Keratinocyte (primary cell): ENCODE data around the gene ZNF554. TPM values are rescaled to one million over a fixed set of nuclear protein-coding genes. Genes with fewer than 3 reads are reported as not detected.

Source experiments
- DNase-seq: peaks from one replicate; pipeline ENCODE4 v3.0.0-alpha.2; 2011; ENCODE audit warnings: low read depth, missing footprints, low spot score
- FAIRE-seq: peaks from 2 replicates; lab custom pipeline; 2011; peaks lifted over from hg19 to GRCh38; lab: Jason Lieb, UNC
- H2AFZ ChIP-seq: 2 replicates; pipeline ENCODE4 v1.6.0; 2012; ENCODE audit warnings: low read length, control low read depth, inconsistent platforms; ENCODE audit not compliant: control insufficient read depth
- H3K27ac ChIP-seq: 2 replicates; pipeline ENCODE4 v1.5.1; 2011; ENCODE audit warnings: low read length; ENCODE audit not compliant: control insufficient read depth, insufficient read depth
- H3K27me3 ChIP-seq: 3 replicates; pipeline ENCODE4 v1.6.0; 2011; ENCODE audit warnings: low read length; ENCODE audit not compliant: control insufficient read depth, insufficient read depth; ENCODE audit errors: extremely low read depth
- H3K36me3 ChIP-seq, 2 experiments: 2 replicates in 1 of 2; 3 replicates in 1 of 2; pipeline ENCODE4 v1.5.1; 2011; ENCODE audit warnings: low read length in 2 of 2, mild to moderate bottlenecking in 1 of 2; ENCODE audit not compliant: control insufficient read depth in 2 of 2, insufficient read depth in 2 of 2; ENCODE audit errors: extremely low read depth in 1 of 2
- H3K4me1 ChIP-seq: 3 replicates; pipeline ENCODE4 v1.5.1; 2011; ENCODE audit warnings: low read length; ENCODE audit not compliant: control insufficient read depth, insufficient read depth; ENCODE audit errors: extremely low read depth
- H3K4me2 ChIP-seq: 3 replicates; pipeline ENCODE4 v1.6.0; 2011; ENCODE audit warnings: low read depth, low read length; ENCODE audit not compliant: control insufficient read depth, insufficient read depth; ENCODE audit errors: extremely low read depth
- H3K4me3 ChIP-seq, 3 experiments: fragments of 200-600 bp in 1 of 3; sonication (generic) in 1 of 3; 2 replicates in 2 of 3; 3 replicates in 1 of 3; pipeline ENCODE4 v1.5.1; 2011 to 2016; ENCODE audit warnings: low read length in 3 of 3, mild to moderate bottlenecking in 3 of 3, control low read depth in 2 of 3, inconsistent platforms in 1 of 3, low read depth in 1 of 3, mixed read lengths in 1 of 3, mixed run types in 1 of 3, moderate library complexity in 1 of 3; ENCODE audit not compliant: control insufficient read depth in 2 of 3, insufficient read depth in 2 of 3; ENCODE audit errors: extremely low read depth in 1 of 3
- H3K79me2 ChIP-seq: 2 replicates; pipeline ENCODE4 v1.6.0; 2012; ENCODE audit warnings: low read length; ENCODE audit not compliant: control insufficient read depth, insufficient read depth
- H3K9ac ChIP-seq: 3 replicates; pipeline ENCODE4 v1.6.0; 2011; ENCODE audit warnings: low read length; ENCODE audit not compliant: control insufficient read depth, insufficient read depth; ENCODE audit errors: extremely low read depth
- H3K9me1 ChIP-seq: 3 replicates; pipeline ENCODE4 v1.6.0; 2011; ENCODE audit warnings: low read length; ENCODE audit not compliant: control insufficient read depth, insufficient read depth; ENCODE audit errors: extremely low read depth
- H3K9me3 ChIP-seq: 2 replicates; pipeline ENCODE4 v1.5.1; 2012; ENCODE audit warnings: low read depth, low read length; ENCODE audit not compliant: control insufficient read depth
- H4K20me1 ChIP-seq: 3 replicates; pipeline ENCODE4 v1.6.0; 2011; ENCODE audit warnings: low read length; ENCODE audit not compliant: control insufficient read depth, insufficient read depth; ENCODE audit errors: extremely low read depth
- EZH2 ChIP-seq: IDR thresholded peaks from one replicate; pipeline ENCODE4 v1.6.1; 2012; ENCODE audit warnings: inconsistent platforms, mild to moderate bottlenecking, low read length, moderate library complexity
- dilution Hi-C: fragments of 300-500 bp; cut with MboI; formaldehyde crosslinking; loops from one replicate; pipeline ENCODE4 v1.7.0; 2020; ENCODE audit warnings: low sequenced_read_pairs; ENCODE audit not compliant: extremely low pct_ligation_motif_present
- polyA plus RNA-seq, 5 experiments: library from polyadenylated mRNA; depleted of rRNA in 3 of 5; stranded (reverse) in 3 of 5; stranded (forward) in 1 of 5; unstranded in 1 of 5; fragments of >200 nt; gene quantifications; 1 replicate in 1 of 5; 2 replicates in 3 of 5; 3 replicates in 1 of 5; pipeline versions ENCODE4 v1.2.1 to v1.2.3, GENCODE V29; 2011 to 2012; ENCODE audit warnings: missing spikeins in 2 of 5, low read depth in 1 of 5, low replicate concordance in 1 of 5
- TF ChIP-seq, protein P1 (sequence below), 3 experiments: IDR thresholded peaks in 1 of 3; conservative IDR thresholded peaks in 1 of 3; optimal IDR thresholded peaks in 1 of 3; 2 replicates in 2 of 3; 3 replicates in 1 of 3; pipeline versions ENCODE3 to v1.5.1; 2011; ENCODE audit warnings: low read length in 3 of 3, mild to moderate bottlenecking in 3 of 3, moderate library complexity in 2 of 3, control low read depth in 1 of 3, inconsistent platforms in 1 of 3; ENCODE audit not compliant: insufficient read depth in 2 of 3; ENCODE audit errors: extremely low read depth in 1 of 3

The ZNF554 gene
- polyA plus RNA-seq, 1 donor (not counting 4 experiments of a cell fraction or from before 2014, with no cell fraction given): 2.7 TPM

- FAIRE-seq (no peak), DNase-seq (no peak)
- Histone ChIP-seq H3K4me2 (no peak overlapping the region), H3K9ac (no peak overlapping the region), H3K79me2 (peaks cover 25% of the 10 kb centered on the region), H3K9me3 (no peaks in the 10 kb centered on the region), H3K9me1 (no peaks in the 10 kb centered on the region), H3K36me3 (peaks cover 29 to 41% of the 10 kb centered on the region in 2 experiments), H3K27me3 (no peaks in the 10 kb centered on the region), H3K27ac (no peak overlapping the region), H3K4me3 (no peak overlapping the region), H2AFZ (no peak overlapping the region), H4K20me1 (no peaks in the 10 kb centered on the region), H3K4me1 (no peaks in the 10 kb centered on the region)
- dilution Hi-C loops: no loop called here
- TF ChIP-seq, protein P1, sequence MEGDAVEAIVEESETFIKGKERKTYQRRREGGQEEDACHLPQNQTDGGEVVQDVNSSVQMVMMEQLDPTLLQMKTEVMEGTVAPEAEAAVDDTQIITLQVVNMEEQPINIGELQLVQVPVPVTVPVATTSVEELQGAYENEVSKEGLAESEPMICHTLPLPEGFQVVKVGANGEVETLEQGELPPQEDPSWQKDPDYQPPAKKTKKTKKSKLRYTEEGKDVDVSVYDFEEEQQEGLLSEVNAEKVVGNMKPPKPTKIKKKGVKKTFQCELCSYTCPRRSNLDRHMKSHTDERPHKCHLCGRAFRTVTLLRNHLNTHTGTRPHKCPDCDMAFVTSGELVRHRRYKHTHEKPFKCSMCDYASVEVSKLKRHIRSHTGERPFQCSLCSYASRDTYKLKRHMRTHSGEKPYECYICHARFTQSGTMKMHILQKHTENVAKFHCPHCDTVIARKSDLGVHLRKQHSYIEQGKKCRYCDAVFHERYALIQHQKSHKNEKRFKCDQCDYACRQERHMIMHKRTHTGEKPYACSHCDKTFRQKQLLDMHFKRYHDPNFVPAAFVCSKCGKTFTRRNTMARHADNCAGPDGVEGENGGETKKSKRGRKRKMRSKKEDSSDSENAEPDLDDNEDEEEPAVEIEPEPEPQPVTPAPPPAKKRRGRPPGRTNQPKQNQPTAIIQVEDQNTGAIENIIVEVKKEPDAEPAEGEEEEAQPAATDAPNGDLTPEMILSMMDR (optimal IDR thresholded peaks at IDR 0.05 in 1 of 3, IDR thresholded peaks at IDR 0.05 in 1 of 3, conservative IDR thresholded peaks at IDR 0.05 in 1 of 3; ENCODE audit: extremely low read depth in 1 of 3, insufficient read depth in 2 of 3, low read length in 3 of 3): no peak
- no peak for TF ChIP-seq EZH2
Observed at GRCh38 chr19:2793577-2793976, 26.1 kb upstream of the ZNF554 start.

DNA sequence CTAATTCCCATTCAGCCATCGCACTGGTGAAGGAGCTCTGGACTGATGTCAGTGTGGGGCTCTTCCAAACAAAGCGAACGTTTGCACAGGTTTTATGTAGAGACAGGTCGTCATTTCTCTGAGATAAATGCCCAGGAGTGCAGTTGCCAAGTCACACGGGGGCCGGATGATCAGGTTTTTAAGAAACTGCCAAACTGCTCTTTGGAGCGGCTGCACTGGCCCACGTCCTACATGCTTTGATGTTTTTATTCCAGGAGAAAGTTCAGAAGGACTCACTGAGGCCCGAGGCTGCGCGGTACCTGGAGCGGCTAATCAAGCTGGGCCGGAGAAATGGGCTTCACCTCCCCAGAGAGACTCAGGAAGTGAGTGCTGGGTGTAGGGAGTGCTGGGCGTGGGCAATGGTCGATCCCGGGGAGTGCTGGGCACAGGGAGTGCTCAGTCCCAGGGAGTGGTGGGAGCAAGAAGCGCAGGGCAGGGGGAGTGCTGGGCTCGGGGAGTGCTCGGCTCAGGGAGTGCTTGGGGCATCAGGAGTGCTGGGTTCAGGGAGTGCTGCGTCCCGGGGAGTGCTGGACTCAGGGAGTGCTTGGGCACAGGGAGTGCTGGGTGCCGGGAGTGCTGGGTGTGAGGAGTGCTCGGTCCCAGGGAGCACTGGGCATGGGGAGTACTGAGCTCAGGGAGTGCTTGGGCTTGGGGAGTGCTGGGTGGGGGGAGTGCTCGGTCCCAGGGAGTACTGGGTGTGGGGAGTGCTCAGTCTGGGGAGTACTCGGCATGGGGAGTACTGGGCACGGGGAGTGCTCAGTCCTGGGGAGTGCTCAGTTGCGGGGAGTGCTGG lies 23.6 kb upstream of the ZNF554 start:
- no peaks in the 10 kb centered on the region for H3K4me1 ChIP-seq
- no peaks in the 10 kb centered on the region for H4K20me1 ChIP-seq
- H3K9ac ChIP-seq: no peak overlapping the region
- DNase-seq (no peak), FAIRE-seq (no peak)
- peaks cover 25 to 50% of the 10 kb centered on the region in 2 experiments for H3K36me3 ChIP-seq
- no peak overlapping the region for H3K27ac ChIP-seq
- H3K27me3 ChIP-seq: no peaks in the 10 kb centered on the region
- dilution Hi-C loops: no loop called here
- peaks cover 4% of the 10 kb centered on the region for H3K79me2 ChIP-seq
- H3K4me3 ChIP-seq: no peak overlapping the region
- H3K9me3 ChIP-seq: no peaks in the 10 kb centered on the region
- no peaks in the 10 kb centered on the region for H3K9me1 ChIP-seq
- no peak overlapping the region for H3K4me2 ChIP-seq
- TF ChIP-seq, protein P1 (optimal IDR thresholded peaks at IDR 0.05 in 1 of 3, IDR thresholded peaks at IDR 0.05 in 1 of 3, conservative IDR thresholded peaks at IDR 0.05 in 1 of 3; ENCODE audit: extremely low read depth in 1 of 3, insufficient read depth in 2 of 3, low read length in 3 of 3): no peak
- TF ChIP-seq EZH2: no peak
- no peak overlapping the region for H2AFZ ChIP-seq
